ENCODE measurements around the gene RNF115.

DNA sequence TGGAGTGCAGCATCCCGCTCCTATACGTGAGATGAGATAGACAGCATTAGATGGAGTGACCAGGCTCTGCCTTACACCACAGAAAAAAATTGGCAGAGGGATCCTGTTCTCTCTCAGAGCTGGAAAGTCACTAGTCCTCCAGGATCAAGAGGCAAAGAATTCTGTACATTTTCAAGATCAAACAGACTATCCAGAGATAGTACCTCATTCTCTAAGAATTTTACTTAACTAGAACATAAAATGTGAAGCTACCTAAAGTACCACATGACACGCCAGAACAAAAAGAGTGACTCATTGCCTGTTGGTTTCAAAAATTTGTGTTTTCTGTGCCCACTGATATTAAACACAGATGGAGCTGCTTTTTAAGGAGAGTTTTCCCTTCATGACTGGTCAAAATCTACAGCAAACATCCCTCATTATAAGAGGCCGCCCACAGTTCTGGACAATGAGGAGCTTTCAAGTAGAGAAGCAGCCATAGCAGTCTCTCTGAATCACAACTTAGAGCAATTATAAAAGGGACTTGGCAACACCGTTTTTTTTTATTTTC, 72.3 kb downstream of the RNF115 start:
- TF ChIP-seq, protein P1, sequence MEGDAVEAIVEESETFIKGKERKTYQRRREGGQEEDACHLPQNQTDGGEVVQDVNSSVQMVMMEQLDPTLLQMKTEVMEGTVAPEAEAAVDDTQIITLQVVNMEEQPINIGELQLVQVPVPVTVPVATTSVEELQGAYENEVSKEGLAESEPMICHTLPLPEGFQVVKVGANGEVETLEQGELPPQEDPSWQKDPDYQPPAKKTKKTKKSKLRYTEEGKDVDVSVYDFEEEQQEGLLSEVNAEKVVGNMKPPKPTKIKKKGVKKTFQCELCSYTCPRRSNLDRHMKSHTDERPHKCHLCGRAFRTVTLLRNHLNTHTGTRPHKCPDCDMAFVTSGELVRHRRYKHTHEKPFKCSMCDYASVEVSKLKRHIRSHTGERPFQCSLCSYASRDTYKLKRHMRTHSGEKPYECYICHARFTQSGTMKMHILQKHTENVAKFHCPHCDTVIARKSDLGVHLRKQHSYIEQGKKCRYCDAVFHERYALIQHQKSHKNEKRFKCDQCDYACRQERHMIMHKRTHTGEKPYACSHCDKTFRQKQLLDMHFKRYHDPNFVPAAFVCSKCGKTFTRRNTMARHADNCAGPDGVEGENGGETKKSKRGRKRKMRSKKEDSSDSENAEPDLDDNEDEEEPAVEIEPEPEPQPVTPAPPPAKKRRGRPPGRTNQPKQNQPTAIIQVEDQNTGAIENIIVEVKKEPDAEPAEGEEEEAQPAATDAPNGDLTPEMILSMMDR (IDR thresholded peaks at IDR 0.05): no peak
- no peak for TF ChIP-seq POLR2AphosphoS5 (IDR thresholded peaks at IDR 0.05)
